Measurements from ENCODE around the gene LTN1. TPM values are rescaled to one million over a fixed set of nuclear protein-coding genes. Genes with fewer than 3 reads are reported as not detected.
A peak's percentile ranks its signal among the peaks of the same experiment; 100 is the strongest.
"Not testable (repeated sequence)": the region's sequence is repeated elsewhere in the genome, so short reads cannot be mapped to it uniquely, and the experiment has no call there.

The LTN1 gene
- total RNA-seq (2014; rRNA removed; shearing (Covaris generic)): 32.3 and 34.4 TPM in 2 replicates

- peak; percentile 100 for DNase-seq (ENCODE audit: low read depth)
These were observed at the start of gene LTN1 for GRCh38 chr21:28992526-28993292. LTN1 (minus strand) TSS chr21:28992877; CDS start chr21:28992805, 72 bp downstream.

GRCh38 chr21:29034678-29035077 lies 42.0 kb upstream of the LTN1 start:
- no peak for DNase-seq (ENCODE audit: low read depth)

GRCh38 chr21:29033871-29034270 lies 41.2 kb upstream of the LTN1 start:
- DNase-seq (ENCODE audit: low read depth): no peak

GRCh38 chr21:29033301-29033700 lies 40.6 kb upstream of the LTN1 start:
- no peak for DNase-seq (ENCODE audit: low read depth)

- no peak for DNase-seq (ENCODE audit: low read depth)
These were observed 38.2 kb upstream of the LTN1 start for GRCh38 chr21:29030909-29031308.

GRCh38 chr21:29029524-29029923 lies 36.8 kb upstream of the LTN1 start:
- no peak for DNase-seq (ENCODE audit: low read depth)

GRCh38 chr21:29025328-29025713 lies 32.6 kb upstream of the LTN1 start:
- DNase-seq (ENCODE audit: low read depth): no peak

GRCh38 chr21:29024474-29025327 lies 32.0 kb upstream of the LTN1 start, which contains the start of gene USP16:
USP16 (plus strand) TSS chr21:29024668; CDS start chr21:29027914, 3,246 bp downstream.
- DNase-seq (ENCODE audit: low read depth): peak; percentile 98

GRCh38 chr21:29022166-29022565 lies 29.5 kb upstream of the LTN1 start:
- DNase-seq (ENCODE audit: low read depth): no peak

GRCh38 chr21:29018540-29018939 lies 25.9 kb upstream of the LTN1 start:
- peak; percentile 29 for DNase-seq (ENCODE audit: low read depth)

- no peak for DNase-seq (ENCODE audit: low read depth)
These were observed 25.1 kb upstream of the LTN1 start for GRCh38 chr21:29017639-29018237.

- not testable (repeated sequence) for DNase-seq (ENCODE audit: low read depth)
These were observed 18.6 kb upstream of the LTN1 start for GRCh38 chr21:29011236-29011635.

GRCh38 chr21:29008367-29008766 lies 15.7 kb upstream of the LTN1 start:
- no peak for DNase-seq (ENCODE audit: low read depth)

- DNase-seq (ENCODE audit: low read depth): no peak
These were observed 15.1 kb upstream of the LTN1 start for GRCh38 chr21:29007810-29008209.

- no peak for DNase-seq (ENCODE audit: low read depth)
These were observed 14.5 kb upstream of the LTN1 start for GRCh38 chr21:29007135-29007534.

- DNase-seq (ENCODE audit: low read depth): no peak
These were observed 13.0 kb upstream of the LTN1 start for GRCh38 chr21:29005696-29006095.

GRCh38 chr21:29002442-29003144 lies 9.9 kb upstream of the LTN1 start:
- peak; percentile 97 for DNase-seq (ENCODE audit: low read depth)

GRCh38 chr21:28993293-28993629 lies 584 bp upstream of the LTN1 start:
- no peak for DNase-seq (ENCODE audit: low read depth)

GRCh38 chr21:28991861-28992525 lies 684 bp downstream of the LTN1 start:
- DNase-seq (ENCODE audit: low read depth): no peak

- peak; percentile 81 for DNase-seq (ENCODE audit: low read depth)
These were observed 4.5 kb downstream of the LTN1 start for GRCh38 chr21:28988146-28988545.

- no peak for DNase-seq (ENCODE audit: low read depth)
These were observed 6.0 kb downstream of the LTN1 start for GRCh38 chr21:28986677-28987076.

Measured in Daoy (cell line).